Fibroblast of mammary gland (primary cell): Measurements from ENCODE around the gene CCDC112.

ENCODE experiments used
- DNase-seq: peaks from one replicate; pipeline ENCODE4 v3.0.0-alpha.2; 2010; ENCODE audit warnings: low read depth
- H3K4me3 ChIP-seq: 2 replicates; pipeline ENCODE4 v1.5.1; 2011; ENCODE audit warnings: low read depth, mild to moderate bottlenecking, low read length, moderate library complexity; ENCODE audit not compliant: control insufficient read depth
- TF ChIP-seq, protein P1 (sequence below): conservative IDR thresholded peaks from 2 replicates; pipeline ENCODE4 v1.5.1; 2011; ENCODE audit warnings: low read depth, low read length, inconsistent platforms; ENCODE audit not compliant: control insufficient read depth, insufficient read depth

Gene CCDC112

DNA sequence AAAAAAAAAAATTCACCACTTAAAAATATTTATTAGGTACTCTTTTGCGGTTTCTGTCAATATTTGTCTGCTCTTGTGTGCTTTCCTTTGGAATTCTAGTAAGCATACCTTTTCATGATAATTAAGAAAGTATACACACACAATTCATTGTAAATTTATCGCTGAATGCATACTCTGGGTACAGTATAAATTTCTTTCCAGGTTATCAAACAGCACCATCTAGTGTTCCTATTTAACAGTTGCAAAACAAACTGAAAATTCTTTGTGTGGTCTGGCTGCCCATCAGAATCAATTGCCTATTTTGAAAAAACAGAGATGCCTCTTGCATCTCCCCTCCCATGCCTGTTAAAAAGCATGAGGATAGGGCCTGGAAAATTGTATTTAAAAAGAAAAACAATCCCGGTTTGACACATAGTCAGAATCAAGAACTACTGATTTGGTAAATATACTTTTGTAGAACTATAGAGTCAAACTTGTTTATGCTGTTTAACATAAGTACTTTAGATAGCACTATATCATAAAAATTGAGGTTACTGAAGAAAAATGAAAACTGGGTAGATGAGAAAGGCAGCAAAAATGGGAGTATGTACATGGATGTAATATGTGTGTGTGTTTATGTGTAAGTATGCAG lies 50.0 kb downstream of the CCDC112 start:
- peak; percentile 53 for DNase-seq
- TF ChIP-seq, protein P1, sequence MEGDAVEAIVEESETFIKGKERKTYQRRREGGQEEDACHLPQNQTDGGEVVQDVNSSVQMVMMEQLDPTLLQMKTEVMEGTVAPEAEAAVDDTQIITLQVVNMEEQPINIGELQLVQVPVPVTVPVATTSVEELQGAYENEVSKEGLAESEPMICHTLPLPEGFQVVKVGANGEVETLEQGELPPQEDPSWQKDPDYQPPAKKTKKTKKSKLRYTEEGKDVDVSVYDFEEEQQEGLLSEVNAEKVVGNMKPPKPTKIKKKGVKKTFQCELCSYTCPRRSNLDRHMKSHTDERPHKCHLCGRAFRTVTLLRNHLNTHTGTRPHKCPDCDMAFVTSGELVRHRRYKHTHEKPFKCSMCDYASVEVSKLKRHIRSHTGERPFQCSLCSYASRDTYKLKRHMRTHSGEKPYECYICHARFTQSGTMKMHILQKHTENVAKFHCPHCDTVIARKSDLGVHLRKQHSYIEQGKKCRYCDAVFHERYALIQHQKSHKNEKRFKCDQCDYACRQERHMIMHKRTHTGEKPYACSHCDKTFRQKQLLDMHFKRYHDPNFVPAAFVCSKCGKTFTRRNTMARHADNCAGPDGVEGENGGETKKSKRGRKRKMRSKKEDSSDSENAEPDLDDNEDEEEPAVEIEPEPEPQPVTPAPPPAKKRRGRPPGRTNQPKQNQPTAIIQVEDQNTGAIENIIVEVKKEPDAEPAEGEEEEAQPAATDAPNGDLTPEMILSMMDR = peak; percentile 75
- H3K4me3 ChIP-seq = no peak overlapping the region

DNA sequence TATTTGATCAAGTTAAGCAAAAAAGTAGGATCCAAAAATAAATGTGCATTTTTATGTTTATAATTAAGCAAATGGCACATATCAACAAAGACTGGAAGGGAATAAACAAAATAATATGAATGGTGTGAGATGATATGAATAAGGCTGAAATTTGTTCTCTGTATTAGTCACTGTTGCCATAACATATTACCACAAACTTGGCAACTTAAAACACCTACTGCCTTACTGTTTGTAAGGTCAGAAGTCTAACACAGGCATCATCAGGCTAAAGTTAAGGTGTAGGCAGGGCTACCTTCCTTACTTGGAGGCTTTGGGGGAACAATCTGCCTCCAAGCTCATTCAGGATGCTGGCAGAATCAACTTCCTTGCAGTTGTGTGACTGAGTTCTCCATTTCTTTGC lies 53.0 kb downstream of the CCDC112 start:
- peak; percentile 62 for DNase-seq
- no peak overlapping the region for H3K4me3 ChIP-seq
- TF ChIP-seq, protein P1 = no peak

- H3K4me3 ChIP-seq = no peak overlapping the region
- TF ChIP-seq, protein P1 = no peak
- no peak for DNase-seq
Measured at GRCh38 chr5:115241881-115242642, 54.4 kb downstream of the CCDC112 start.

GRCh38 chr5:115237066-115237465 lies 59.4 kb downstream of the CCDC112 start:
- no peak overlapping the region for H3K4me3 ChIP-seq
- no peak for DNase-seq
- TF ChIP-seq, protein P1 = no peak

- TF ChIP-seq, protein P1 = no peak
Measured at GRCh38 chr5:115236599-115236998, 59.9 kb downstream of the CCDC112 start.

DNA sequence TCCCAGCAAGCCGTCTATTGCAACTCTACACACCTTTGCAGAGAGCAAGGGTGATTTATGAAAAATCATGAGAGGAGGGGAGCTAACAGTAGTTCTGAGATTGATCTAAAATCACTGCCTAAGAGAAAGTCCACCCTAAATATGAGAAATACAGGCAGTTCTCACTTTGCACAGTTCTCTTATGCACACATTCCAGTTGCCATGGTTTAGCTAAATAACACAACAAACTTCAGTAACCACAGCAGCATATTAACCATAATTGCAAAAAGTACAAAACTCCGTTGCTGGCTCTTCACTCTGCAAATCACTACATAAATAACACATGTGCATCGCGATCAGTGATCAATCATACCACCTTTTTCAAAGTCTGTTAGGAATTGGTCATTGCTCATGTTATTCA lies 64.9 kb downstream of the CCDC112 start:
- TF ChIP-seq, protein P1 = no peak
- DNase-seq = no peak
- no peak overlapping the region for H3K4me3 ChIP-seq

More at GRCh38 chr5:115236599-115236998, 59.9 kb downstream of the CCDC112 start:
- no peak for DNase-seq
- no peak overlapping the region for H3K4me3 ChIP-seq
